Mesothelial cell of epicardium (in vitro differentiated cells): Measurements from ENCODE around the gene TLK2. TPM values are rescaled to one million over a fixed set of nuclear protein-coding genes. Genes with fewer than 3 reads are reported as not detected.
A peak's percentile ranks its signal among the peaks of the same experiment; 100 is the strongest.

Experiments
- DNase-seq, 2 experiments: peaks; one replicate each; pipeline ENCODE4 v3.0.0; 2021; ENCODE audit warnings: low spot score in 2 of 2; ENCODE audit not compliant: unreplicated experiment in 2 of 2
- H3K27ac Mint-ChIP-seq: 2 replicates; pipeline ENCODE4 v1.8.0; 2021; ENCODE audit warnings: mixed read lengths
- H3K27me3 Mint-ChIP-seq: 2 replicates; pipeline ENCODE4 v1.8.0; 2021; ENCODE audit warnings: low read depth, mixed read lengths
- H3K36me3 Mint-ChIP-seq: 2 replicates; pipeline ENCODE4 v1.8.0; 2021; ENCODE audit warnings: mixed read lengths
- H3K4me1 Mint-ChIP-seq: 2 replicates; pipeline ENCODE4 v1.8.0; 2021; ENCODE audit warnings: mixed read lengths
- H3K4me3 Mint-ChIP-seq: 2 replicates; pipeline ENCODE4 v1.8.0; 2021; ENCODE audit warnings: mild to moderate bottlenecking, moderate library complexity, mixed read lengths
- H3K9me3 Mint-ChIP-seq: 2 replicates; pipeline ENCODE4 v1.8.0; 2021; ENCODE audit warnings: mixed read lengths
- total RNA-seq: library from RNA; stranded (reverse); gene quantifications from 3 replicates; pipeline ENCODE4 v1.2.1, GENCODE V29; 2021
- TF ChIP-seq, protein P1 (sequence below): fragments of 200-600 bp; sonication (generic); IDR thresholded peaks from one replicate; pipeline ENCODE4 v1.5.0; 2021; ENCODE audit warnings: antibody characterized with exemption; ENCODE audit not compliant: unreplicated experiment

Gene TLK2
- total RNA-seq, 1 donor from 2014 or later: 61.6 TPM

GRCh38 chr17:62628831-62629555 lies 150.4 kb downstream of the TLK2 start:
- TF ChIP-seq, protein P1, sequence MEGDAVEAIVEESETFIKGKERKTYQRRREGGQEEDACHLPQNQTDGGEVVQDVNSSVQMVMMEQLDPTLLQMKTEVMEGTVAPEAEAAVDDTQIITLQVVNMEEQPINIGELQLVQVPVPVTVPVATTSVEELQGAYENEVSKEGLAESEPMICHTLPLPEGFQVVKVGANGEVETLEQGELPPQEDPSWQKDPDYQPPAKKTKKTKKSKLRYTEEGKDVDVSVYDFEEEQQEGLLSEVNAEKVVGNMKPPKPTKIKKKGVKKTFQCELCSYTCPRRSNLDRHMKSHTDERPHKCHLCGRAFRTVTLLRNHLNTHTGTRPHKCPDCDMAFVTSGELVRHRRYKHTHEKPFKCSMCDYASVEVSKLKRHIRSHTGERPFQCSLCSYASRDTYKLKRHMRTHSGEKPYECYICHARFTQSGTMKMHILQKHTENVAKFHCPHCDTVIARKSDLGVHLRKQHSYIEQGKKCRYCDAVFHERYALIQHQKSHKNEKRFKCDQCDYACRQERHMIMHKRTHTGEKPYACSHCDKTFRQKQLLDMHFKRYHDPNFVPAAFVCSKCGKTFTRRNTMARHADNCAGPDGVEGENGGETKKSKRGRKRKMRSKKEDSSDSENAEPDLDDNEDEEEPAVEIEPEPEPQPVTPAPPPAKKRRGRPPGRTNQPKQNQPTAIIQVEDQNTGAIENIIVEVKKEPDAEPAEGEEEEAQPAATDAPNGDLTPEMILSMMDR: no peak
- Mint-ChIP-seq H3K4me1 (peaks cover 52% of the 10 kb centered on the region), H3K36me3 (peaks cover 4% of the 10 kb centered on the region), H3K27ac (peak overlapping the region; percentile 94), H3K9me3 (no peaks in the 10 kb centered on the region), H3K4me3 (peak overlapping the region; percentile 84), H3K27me3 (peaks cover 9% of the 10 kb centered on the region)
- DNase-seq: no peak

DNA sequence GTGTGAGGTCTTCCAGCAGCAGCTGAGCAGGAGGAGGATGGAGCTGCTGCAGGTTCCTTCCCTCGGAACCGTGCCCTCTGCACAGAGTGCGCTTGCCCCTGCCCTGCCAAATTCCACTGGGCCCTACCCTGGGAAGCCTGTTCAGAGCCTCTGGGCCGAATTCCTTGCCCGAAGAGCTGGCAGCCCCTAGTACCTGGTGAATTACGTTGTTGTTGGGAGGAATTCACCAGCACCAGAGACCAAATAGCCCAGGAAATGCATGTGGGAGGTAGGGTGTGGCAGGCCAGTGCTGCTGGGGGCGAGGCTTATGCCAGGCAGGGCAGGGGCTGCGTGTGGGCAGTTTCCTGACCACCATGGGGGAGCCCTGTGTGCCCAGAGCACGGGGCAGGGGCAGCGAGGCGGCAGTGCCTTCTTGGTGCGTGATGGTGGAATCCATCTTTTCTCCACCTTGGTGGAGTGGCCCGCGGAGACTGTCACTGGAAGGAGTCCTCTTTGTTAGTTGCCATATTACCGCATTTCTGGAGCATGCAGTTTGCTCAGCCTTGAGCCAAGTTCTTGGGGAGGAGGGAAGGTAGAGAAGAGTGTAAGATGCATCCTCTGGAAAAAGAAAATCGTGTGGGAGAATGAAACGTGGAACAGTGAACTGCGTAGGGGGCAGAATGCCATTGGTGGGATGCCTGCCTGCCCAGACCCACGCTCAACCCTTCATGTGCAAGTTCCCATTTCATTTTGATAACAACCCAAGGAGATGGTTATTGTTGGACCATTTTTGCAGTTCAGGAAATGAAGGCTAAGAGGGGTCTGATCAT lies 151.1 kb downstream of the TLK2 start:
- peak overlapping the region; percentile 84 for H3K4me3 Mint-ChIP-seq
- peaks cover 9% of the 10 kb centered on the region for H3K27me3 Mint-ChIP-seq
- no peaks in the 10 kb centered on the region for H3K9me3 Mint-ChIP-seq
- H3K36me3 Mint-ChIP-seq: no peaks in the 10 kb centered on the region
- TF ChIP-seq, protein P1: no peak
- peaks cover 53% of the 10 kb centered on the region for H3K4me1 Mint-ChIP-seq
- DNase-seq: no peak
- H3K27ac Mint-ChIP-seq: peak overlapping the region; percentile 94

GRCh38 chr17:62630365-62631085 lies 151.9 kb downstream of the TLK2 start:
- H3K9me3 Mint-ChIP-seq: no peaks in the 10 kb centered on the region
- H3K36me3 Mint-ChIP-seq: no peaks in the 10 kb centered on the region
- H3K27ac Mint-ChIP-seq: peak overlapping the region; percentile 8
- peaks cover 52% of the 10 kb centered on the region for H3K4me1 Mint-ChIP-seq
- DNase-seq: no peak
- TF ChIP-seq, protein P1: no peak
- H3K4me3 Mint-ChIP-seq: peak overlapping the region; percentile 84
- H3K27me3 Mint-ChIP-seq: peaks cover 9% of the 10 kb centered on the region

- TF ChIP-seq, protein P1: no peak
- Mint-ChIP-seq H3K9me3 (no peaks in the 10 kb centered on the region), H3K4me3 (no peak overlapping the region), H3K36me3 (no peaks in the 10 kb centered on the region), H3K4me1 (peaks cover 45% of the 10 kb centered on the region), H3K27me3 (peaks cover 9% of the 10 kb centered on the region), H3K27ac (no peak overlapping the region)
- DNase-seq: no peak
Observed at GRCh38 chr17:62631086-62631935, 152.7 kb downstream of the TLK2 start.
